Smooth muscle cell (in vitro differentiated cells): Measurements from ENCODE around the gene NHLRC2. TPM values are rescaled to one million over a fixed set of nuclear protein-coding genes. Genes with fewer than 3 reads are reported as not detected.

Experiments used
- DNase-seq: peaks from one replicate; lab custom pipeline; 2025; ENCODE audit not compliant: unreplicated experiment; lab: John Stamatoyannopoulos, UW
- H2AFZ ChIP-seq: fragments of 200-600 bp; sonication (generic); 2 replicates; pipeline ENCODE4 v1.6.0; 2016; ENCODE audit warnings: antibody characterized with exemption, low read depth, mild to moderate bottlenecking
- H3F3A ChIP-seq: fragments of 200-600 bp; sonication (generic); 2 replicates; pipeline ENCODE4 v1.6.0; 2017; ENCODE audit warnings: antibody characterized with exemption, low read depth
- H3K27ac ChIP-seq: fragments of 200-600 bp; sonication (generic); 2 replicates; pipeline ENCODE4 v1.5.1; 2016; ENCODE audit warnings: low read depth, mild to moderate bottlenecking
- H3K27me3 ChIP-seq: fragments of 200-600 bp; sonication (generic); 2 replicates; pipeline ENCODE4 v1.6.1; 2016; ENCODE audit warnings: low read depth, mild to moderate bottlenecking
- H3K36me3 ChIP-seq: fragments of 200-600 bp; sonication (generic); 2 replicates; pipeline ENCODE4 v1.5.1; 2016; ENCODE audit warnings: low read depth
- H3K4me1 ChIP-seq: fragments of 200-600 bp; sonication (generic); 2 replicates; pipeline ENCODE4 v1.5.1; 2016; ENCODE audit warnings: low read depth
- H3K4me2 ChIP-seq: fragments of 200-600 bp; sonication (generic); 2 replicates; pipeline ENCODE4 v1.6.0; 2016; ENCODE audit warnings: mild to moderate bottlenecking
- H3K4me3 ChIP-seq: fragments of 200-600 bp; sonication (generic); 2 replicates; pipeline ENCODE4 v1.5.1; 2016; ENCODE audit warnings: mild to moderate bottlenecking
- H3K79me2 ChIP-seq: fragments of 200-600 bp; sonication (generic); 2 replicates; pipeline ENCODE4 v1.6.0; 2016; ENCODE audit warnings: low read depth, mild to moderate bottlenecking
- H3K9ac ChIP-seq: fragments of 200-600 bp; sonication (generic); 2 replicates; pipeline ENCODE4 v1.6.0; 2016; ENCODE audit warnings: low read depth
- H3K9me3 ChIP-seq: fragments of 200-600 bp; sonication (generic); replicated peaks from 2 replicates; pipeline ENCODE4 v1.5.1; 2016; ENCODE audit warnings: low read depth
- H4K20me1 ChIP-seq: fragments of 200-600 bp; sonication (generic); 2 replicates; pipeline ENCODE4 v1.6.0; 2016; ENCODE audit warnings: low read depth
- CTCF ChIP-seq: fragments of 200-600 bp; sonication (generic); IDR thresholded peaks from 2 replicates; pipeline ENCODE4 v1.5.1; 2017; ENCODE audit warnings: borderline replicate concordance, mild to moderate bottlenecking, antibody characterized with exemption; ENCODE audit not compliant: insufficient read depth, poor library complexity, severe bottlenecking
- WGBS: methylation state at CpG from one replicate; pipeline ENCODE4 v1.1.7; 2016; ENCODE audit warnings: low lambda C conversion rate; 5-methylcytosine and 5-hydroxymethylcytosine counted together
- polyA plus RNA-seq: library from polyadenylated mRNA; unstranded; fragments of >200 nt; fragmentation: Nextera tagmentation; extraction: Ambion mirVana; gene quantifications from 2 replicates; pipeline ENCODE4 v1.2.1, GENCODE V29; 2016
- small RNA-seq: library from RNA; depleted of rRNA; stranded (forward); fragments of <200 nt; gene quantifications from one replicate; pipeline ENCODE3, GENCODE V24; 2014
- total RNA-seq: library from RNA; depleted of rRNA; stranded (reverse); fragments of >200 nt; gene quantifications from 2 replicates; pipeline ENCODE4 v1.2.3, GENCODE V29; 2014

NHLRC2 gene
- total and polyA plus RNA-seq, 2 experiments from 2014 or later = 5.1 to 14.4 TPM

- H3K4me2 ChIP-seq = no peak overlapping the region
- H3K36me3 ChIP-seq = no peaks in the 10 kb centered on the region
- no peak for TF ChIP-seq CTCF
- no peak overlapping the region for H3K27ac ChIP-seq
- no peaks in the 10 kb centered on the region for H3F3A ChIP-seq
- H3K4me3 ChIP-seq = no peak overlapping the region
- 78% methylated on average over 14 of the region's 14 CpGs for WGBS
- H2AFZ ChIP-seq = no peak overlapping the region
- H3K4me1 ChIP-seq = peaks cover 4% of the 10 kb centered on the region
- no peaks in the 10 kb centered on the region for H4K20me1 ChIP-seq
- H3K9ac ChIP-seq = no peak overlapping the region
- H3K9me3 ChIP-seq = no peaks in the 10 kb centered on the region
- no peaks in the 10 kb centered on the region for H3K79me2 ChIP-seq
- DNase-seq = no peak
- no peaks in the 10 kb centered on the region for H3K27me3 ChIP-seq
Measured at GRCh38 chr10:113961182-113962031, 106.9 kb downstream of the NHLRC2 start.

GRCh38 chr10:113965077-113965476 is 110.6 kb downstream of the NHLRC2 start:
- Histone ChIP-seq H3K36me3 (no peaks in the 10 kb centered on the region), H3F3A (no peaks in the 10 kb centered on the region), H3K27me3 (peaks cover 5% of the 10 kb centered on the region), H3K9ac (no peak overlapping the region), H2AFZ (no peak overlapping the region), H3K4me1 (no peaks in the 10 kb centered on the region), H3K27ac (no peak overlapping the region), H3K4me3 (no peak overlapping the region), H3K9me3 (no peaks in the 10 kb centered on the region), H3K4me2 (no peak overlapping the region), H3K79me2 (no peaks in the 10 kb centered on the region), H4K20me1 (no peaks in the 10 kb centered on the region)
- WGBS = 94% methylated on average over 2 of the region's 2 CpGs
- no peak for DNase-seq
- TF ChIP-seq CTCF = no peak

- no peak overlapping the region for H3K9ac ChIP-seq
- no peaks in the 10 kb centered on the region for H3K79me2 ChIP-seq
- no peak overlapping the region for H2AFZ ChIP-seq
- no peak overlapping the region for H3K27ac ChIP-seq
- no peaks in the 10 kb centered on the region for H3K9me3 ChIP-seq
- TF ChIP-seq CTCF = no peak
- 93% methylated on average over 5 of the region's 5 CpGs for WGBS
- no peaks in the 10 kb centered on the region for H3K36me3 ChIP-seq
- H3K4me3 ChIP-seq = no peak overlapping the region
- peaks cover 5% of the 10 kb centered on the region for H3K27me3 ChIP-seq
- H3F3A ChIP-seq = no peaks in the 10 kb centered on the region
- no peaks in the 10 kb centered on the region for H4K20me1 ChIP-seq
- no peak for DNase-seq
- no peaks in the 10 kb centered on the region for H3K4me1 ChIP-seq
- H3K4me2 ChIP-seq = no peak overlapping the region
Measured at GRCh38 chr10:113965683-113966082, 111.2 kb downstream of the NHLRC2 start.

Small RNAs within 50 kb of the gene (small RNA-seq; reads per million reads assigned to genes)
- 0.29 reads per million, percentile 5 among the genes with 10 or more reads in this experiment for gene RF00560

Other genes starting within 250 kb of the NHLRC2 start
- gene NRAP, start 190.6 kb upstream of the NHLRC2 start, total RNA-seq = not detected in 2 replicates
- gene NRAP, start 190.6 kb upstream of the NHLRC2 start, polyA plus RNA-seq = not detected in 2 replicates
- 21.5 and 25.8 TPM in 2 replicates for gene CASP7, start 174.7 kb upstream of the NHLRC2 start, total RNA-seq
- gene CASP7, start 174.7 kb upstream of the NHLRC2 start, polyA plus RNA-seq = 12.3 and 16.2 TPM in 2 replicates
- gene PLEKHS1, start 103.0 kb upstream of the NHLRC2 start, total RNA-seq = not detected in 2 replicates
- gene PLEKHS1, start 103.0 kb upstream of the NHLRC2 start, polyA plus RNA-seq = not detected in 2 replicates
- 3.8 and 5.4 TPM in 2 replicates for gene DCLRE1A, start 579 bp upstream of the NHLRC2 start, total RNA-seq
- gene DCLRE1A, start 579 bp upstream of the NHLRC2 start, polyA plus RNA-seq = 1.2 and 2.4 TPM in 2 replicates
- not detected in 2 replicates for gene ADRB1, start 189.2 kb downstream of the NHLRC2 start, total RNA-seq
- gene ADRB1, start 189.2 kb downstream of the NHLRC2 start, polyA plus RNA-seq = not detected in 2 replicates